IgD-negative memory B cell (primary cell): Measurements from ENCODE around the gene RSU1. TPM values are rescaled to one million over a fixed set of nuclear protein-coding genes. Genes with fewer than 3 reads are reported as not detected.

ENCODE experiments used
- H3K27ac Mint-ChIP-seq, 3 donors: one replicate each; pipeline ENCODE4 v1.8.0; 2020 to 2022; ENCODE audit warnings: mild to moderate bottlenecking in 3 of 3, mixed read lengths in 3 of 3, moderate library complexity in 1 of 3
- H3K27me3 Mint-ChIP-seq: one replicate; pipeline ENCODE4 v1.8.0; 2021; ENCODE audit warnings: mixed read lengths
- H3K36me3 Mint-ChIP-seq: one replicate; pipeline ENCODE4 v1.8.0; 2020; ENCODE audit warnings: mild to moderate bottlenecking, mixed read lengths
- H3K4me1 Mint-ChIP-seq, 3 donors: one replicate each; pipeline ENCODE4 v1.8.0; 2020 to 2022; ENCODE audit warnings: mixed read lengths in 3 of 3, mild to moderate bottlenecking in 1 of 3
- H3K4me3 Mint-ChIP-seq, 4 donors: one replicate each; pipeline ENCODE4 v1.8.0; 2020 to 2022; ENCODE audit warnings: mild to moderate bottlenecking in 4 of 4, mixed read lengths in 4 of 4, moderate library complexity in 3 of 4
- H3K9me3 Mint-ChIP-seq, 3 donors: one replicate each; pipeline ENCODE4 v1.8.0; 2020 to 2021; ENCODE audit warnings: mixed read lengths in 3 of 3, mild to moderate bottlenecking in 1 of 3
- polyA plus RNA-seq: library from polyadenylated mRNA; unstranded; fragments of 300-500 nt; fragmentation: Illumina TruSeq; gene quantifications from one replicate; pipeline ENCODE4 v1.2.3, GENCODE V29; 2021

The RSU1 gene
- polyA plus RNA-seq, 1 donor from 2014 or later = 86.8 TPM

DNA sequence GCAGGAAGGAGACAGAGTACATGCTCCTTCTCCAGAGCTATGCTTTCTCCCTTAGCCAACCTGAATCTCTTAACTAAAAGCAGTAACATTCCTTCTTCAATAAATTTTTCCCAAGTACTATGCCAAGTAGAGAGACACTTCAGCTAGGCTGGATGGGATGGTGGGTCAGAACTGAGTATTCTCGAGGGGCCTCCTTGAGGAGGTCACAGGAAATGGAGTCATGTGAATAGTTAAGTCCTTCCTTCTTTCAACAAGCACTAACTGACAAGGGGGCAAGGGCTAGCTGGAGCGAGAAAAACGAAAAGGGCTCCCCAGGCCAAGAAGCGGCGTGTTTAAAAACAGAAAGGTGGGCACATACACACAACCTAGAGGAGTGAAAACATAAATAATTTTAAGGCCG is 5.5 kb downstream of the RSU1 start:
- H3K27ac Mint-ChIP-seq = no peak overlapping the region
- H3K27me3 Mint-ChIP-seq = no peaks in the 10 kb centered on the region
- H3K36me3 Mint-ChIP-seq = peaks cover 5% of the 10 kb centered on the region

DNA sequence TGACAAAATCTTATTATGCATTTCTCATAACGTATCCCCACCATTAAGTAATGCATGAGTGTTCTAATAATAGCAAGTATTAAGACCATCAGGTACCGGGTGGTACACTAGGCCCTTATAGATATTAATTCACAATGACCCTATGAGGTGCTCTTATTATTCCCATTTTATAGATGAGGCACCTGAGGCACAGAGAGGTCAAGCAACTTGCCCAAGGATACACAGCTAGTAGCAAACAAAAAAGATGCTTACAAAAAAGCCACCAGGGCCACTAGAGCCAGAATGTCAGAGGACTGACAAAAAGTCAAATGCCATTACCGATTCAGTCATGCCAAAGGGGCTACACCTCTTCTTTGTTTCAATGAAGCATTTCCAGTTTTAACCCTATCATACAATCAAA is 5.9 kb downstream of the RSU1 start:
- Mint-ChIP-seq H3K9me3 (no peaks in the 10 kb centered on the region), H3K4me1 (peaks cover 17 to 29% (median 24%) of the 10 kb centered on the region in 3 donors), H3K27me3 (no peaks in the 10 kb centered on the region), H3K4me3 (peak overlapping the region in 2 of 4 donors; percentile 17 to 83), H3K36me3 (peaks cover 5% of the 10 kb centered on the region), H3K27ac (no peak overlapping the region)

More for the DNA sequence above, 5.5 kb downstream of the RSU1 start:
- H3K9me3 Mint-ChIP-seq = no peaks in the 10 kb centered on the region
- peaks cover 19 to 31% (median 25%) of the 10 kb centered on the region in 3 donors for H3K4me1 Mint-ChIP-seq
- peak overlapping the region in 2 of 4 donors; percentile 17 to 31 for H3K4me3 Mint-ChIP-seq

DNA sequence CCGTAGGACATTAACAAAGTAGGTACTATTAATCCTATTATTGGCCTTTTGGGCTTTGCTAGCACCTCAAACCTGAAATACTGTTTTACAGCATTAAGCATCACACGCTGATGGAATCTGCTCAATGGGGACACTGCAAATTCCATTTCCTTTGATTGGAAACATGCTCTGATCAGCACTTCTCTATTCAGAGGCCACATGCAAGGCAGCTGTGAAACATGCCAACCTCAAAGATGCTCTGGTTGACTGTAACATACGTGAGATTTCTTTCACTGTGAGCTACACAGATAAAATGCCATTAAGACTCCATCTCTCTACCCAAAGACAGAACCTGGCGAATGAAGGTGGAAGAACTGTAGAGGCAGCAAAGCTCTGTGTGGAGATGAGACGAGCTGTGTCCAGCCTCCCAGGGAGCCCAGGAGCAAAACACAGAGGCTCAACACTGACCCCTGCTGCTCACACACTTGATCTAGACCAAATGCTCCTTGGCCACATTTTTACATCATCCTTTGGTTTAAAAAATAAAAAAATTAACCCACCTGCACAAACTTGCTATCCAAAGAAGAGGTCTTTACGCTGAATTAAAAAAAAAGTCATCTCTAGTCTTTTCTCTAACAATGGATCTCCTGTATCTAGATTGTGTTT is 8.0 kb downstream of the RSU1 start:
- H3K36me3 Mint-ChIP-seq = peaks cover 5% of the 10 kb centered on the region

DNA sequence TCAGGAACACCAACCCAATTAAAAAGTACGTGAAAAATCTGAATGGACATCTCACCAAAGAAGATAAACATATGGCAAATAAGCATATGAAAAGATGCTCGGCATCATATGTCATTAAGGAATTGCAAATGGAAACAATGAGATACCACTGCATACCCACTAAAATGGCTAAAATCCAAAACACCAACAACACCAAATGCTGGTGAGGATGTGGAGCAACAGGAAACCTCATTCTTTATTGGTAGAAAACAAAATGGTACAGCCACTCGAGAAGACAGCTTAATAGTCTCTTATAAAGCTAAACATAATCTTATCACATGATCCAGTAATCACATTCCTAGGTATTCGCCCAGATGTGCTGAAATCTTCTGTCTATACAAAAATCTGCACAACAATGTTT is 13.1 kb downstream of the RSU1 start:
- Mint-ChIP-seq H3K9me3 (no peaks in the 10 kb centered on the region), H3K36me3 (peaks cover 5% of the 10 kb centered on the region), H3K27me3 (no peaks in the 10 kb centered on the region), H3K4me1 (peaks cover 22 to 27% (median 25%) of the 10 kb centered on the region in 3 donors), H3K4me3 (no peak overlapping the region), H3K27ac (no peak overlapping the region)

More for the DNA sequence above, 8.0 kb downstream of the RSU1 start:
- no peaks in the 10 kb centered on the region for H3K27me3 Mint-ChIP-seq
- H3K27ac Mint-ChIP-seq = no peak overlapping the region
- H3K9me3 Mint-ChIP-seq = no peaks in the 10 kb centered on the region
- no peak overlapping the region for H3K4me3 Mint-ChIP-seq
- H3K4me1 Mint-ChIP-seq = peaks cover 9 to 15% (median 9%) of the 10 kb centered on the region in 3 donors

DNA sequence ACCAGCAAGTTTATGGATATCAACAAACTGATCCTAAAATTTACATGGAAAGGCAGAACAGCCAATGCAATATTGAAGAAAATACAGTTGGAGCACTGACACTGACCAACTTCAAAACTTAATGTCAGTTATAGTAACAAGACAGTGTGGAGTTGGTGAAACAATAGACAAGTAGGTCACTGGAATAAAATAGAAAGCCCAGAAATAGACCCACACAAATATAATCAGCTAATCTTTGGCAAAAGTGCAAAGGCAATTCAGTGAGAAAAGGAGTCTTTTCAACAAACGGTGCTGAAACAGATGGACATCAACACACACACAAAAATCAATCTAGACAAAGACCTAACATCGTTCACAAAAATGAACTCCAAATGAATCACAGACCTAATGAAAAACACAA is 13.8 kb downstream of the RSU1 start:
- Mint-ChIP-seq H3K36me3 (peaks cover 6% of the 10 kb centered on the region), H3K9me3 (no peaks in the 10 kb centered on the region), H3K4me3 (no peak overlapping the region), H3K27me3 (no peaks in the 10 kb centered on the region), H3K27ac (no peak overlapping the region), H3K4me1 (peaks cover 23 to 30% (median 29%) of the 10 kb centered on the region in 3 donors)

DNA sequence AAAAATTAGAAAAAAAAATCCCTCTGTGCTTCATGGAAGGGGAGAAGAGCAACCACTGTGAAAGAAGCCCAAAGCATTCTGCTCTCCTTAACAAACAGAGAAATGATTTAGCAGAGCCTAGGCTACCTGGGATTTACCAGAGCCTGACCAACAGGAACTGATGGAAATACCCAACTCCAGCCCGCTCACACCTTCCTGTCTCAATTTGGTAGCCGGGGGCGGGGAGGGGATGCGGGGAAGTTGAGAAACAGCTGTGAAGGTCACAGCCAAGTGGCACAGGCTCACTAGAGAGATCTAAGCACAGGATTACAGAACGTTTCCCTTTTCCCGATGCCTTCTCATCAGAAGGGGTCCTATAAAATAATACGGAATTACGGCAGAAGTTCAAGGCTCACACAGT is 17.6 kb downstream of the RSU1 start:
- Mint-ChIP-seq H3K9me3 (no peaks in the 10 kb centered on the region), H3K36me3 (peaks cover 14% of the 10 kb centered on the region), H3K4me3 (no peak overlapping the region), H3K27ac (no peak overlapping the region), H3K27me3 (no peaks in the 10 kb centered on the region), H3K4me1 (peaks cover 22 to 32% (median 30%) of the 10 kb centered on the region in 3 donors)

DNA sequence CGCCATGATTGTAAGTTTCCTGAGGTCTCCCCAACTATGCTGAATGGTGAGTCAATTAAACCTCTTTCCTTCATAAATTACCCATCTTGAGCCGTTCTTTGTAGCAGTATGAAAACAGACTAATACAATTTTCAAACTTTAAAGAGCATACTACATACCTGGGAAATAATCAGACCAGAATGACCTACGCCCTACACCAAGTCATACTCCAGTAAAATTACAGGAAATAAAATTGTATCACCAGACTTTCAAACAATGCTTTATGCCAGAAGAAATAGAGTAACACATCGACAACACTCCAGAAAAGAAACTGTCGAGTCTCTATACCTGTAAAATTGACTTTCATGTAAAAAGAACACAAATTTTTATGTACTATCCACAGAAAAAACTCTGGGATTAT is 18.7 kb downstream of the RSU1 start:
- Mint-ChIP-seq H3K27me3 (no peaks in the 10 kb centered on the region), H3K36me3 (peaks cover 15% of the 10 kb centered on the region), H3K9me3 (peaks cover 0 to 9% (median 0%) of the 10 kb centered on the region in 3 donors), H3K4me1 (peaks cover 17 to 32% (median 27%) of the 10 kb centered on the region in 3 donors), H3K27ac (no peak overlapping the region), H3K4me3 (no peak overlapping the region)

DNA sequence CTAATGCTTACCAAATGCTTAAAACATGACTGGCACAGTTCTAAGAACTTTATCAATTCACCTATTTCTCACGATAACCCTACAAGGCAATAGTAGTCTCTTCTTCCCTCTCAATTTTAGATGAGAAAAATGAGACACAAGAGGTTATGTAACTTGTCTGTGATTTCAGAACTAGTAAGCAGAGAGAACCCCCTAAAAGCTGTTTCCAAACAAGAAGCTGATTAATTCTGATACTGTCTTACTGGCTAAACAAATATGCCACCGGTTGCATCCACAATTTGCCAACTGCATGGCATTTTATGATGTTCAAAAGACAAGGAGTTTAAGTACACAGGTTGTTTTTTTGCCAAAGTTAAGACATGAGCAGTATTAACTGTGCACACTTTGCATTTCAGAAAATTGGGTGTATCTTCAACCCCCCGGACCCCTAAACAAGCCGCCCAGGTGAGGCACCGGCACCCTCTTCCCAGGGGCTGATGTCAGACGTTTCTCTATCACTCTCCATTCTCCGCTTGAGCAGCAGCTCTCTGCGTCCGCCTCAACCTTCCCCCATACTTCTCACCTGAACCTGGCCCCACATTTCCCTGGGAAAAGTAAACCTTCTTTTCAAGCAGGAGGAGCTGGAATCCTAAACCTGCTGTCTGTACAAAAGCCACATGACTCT is 21.7 kb downstream of the RSU1 start:
- H3K27me3 Mint-ChIP-seq = no peaks in the 10 kb centered on the region
- H3K27ac Mint-ChIP-seq = peak overlapping the region in 1 of 3 donors; percentile 44
- H3K36me3 Mint-ChIP-seq = peaks cover 18% of the 10 kb centered on the region
- peaks cover 0 to 14% (median 0%) of the 10 kb centered on the region in 3 donors for H3K9me3 Mint-ChIP-seq
- H3K4me1 Mint-ChIP-seq = peaks cover 13 to 25% (median 17%) of the 10 kb centered on the region in 3 donors
- no peak overlapping the region for H3K4me3 Mint-ChIP-seq

DNA sequence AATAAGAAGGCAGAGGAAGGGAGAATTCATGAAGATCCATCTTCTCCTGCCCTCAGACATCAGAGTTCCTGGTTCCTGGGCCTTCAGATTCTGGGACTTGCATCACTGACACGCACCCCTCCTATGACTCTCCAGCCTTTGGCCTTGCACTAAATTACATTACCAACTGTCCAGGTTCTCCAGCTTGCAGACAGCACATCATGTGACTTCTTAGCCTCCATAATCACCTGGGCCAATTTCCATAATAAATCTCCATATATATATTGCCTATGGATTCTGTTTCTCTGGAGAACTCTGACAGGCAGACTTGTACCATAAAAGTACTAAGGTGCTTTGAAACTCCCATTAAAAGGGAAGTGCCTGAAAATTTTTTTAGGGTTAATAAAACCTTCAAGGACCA is 23.2 kb downstream of the RSU1 start:
- H3K36me3 Mint-ChIP-seq = peaks cover 16% of the 10 kb centered on the region
- peaks cover 0 to 11% (median 2%) of the 10 kb centered on the region in 3 donors for H3K4me1 Mint-ChIP-seq
- peaks cover 0 to 14% (median 0%) of the 10 kb centered on the region in 3 donors for H3K9me3 Mint-ChIP-seq
- no peak overlapping the region for H3K27ac Mint-ChIP-seq
- no peak overlapping the region for H3K4me3 Mint-ChIP-seq
- H3K27me3 Mint-ChIP-seq = no peaks in the 10 kb centered on the region

DNA sequence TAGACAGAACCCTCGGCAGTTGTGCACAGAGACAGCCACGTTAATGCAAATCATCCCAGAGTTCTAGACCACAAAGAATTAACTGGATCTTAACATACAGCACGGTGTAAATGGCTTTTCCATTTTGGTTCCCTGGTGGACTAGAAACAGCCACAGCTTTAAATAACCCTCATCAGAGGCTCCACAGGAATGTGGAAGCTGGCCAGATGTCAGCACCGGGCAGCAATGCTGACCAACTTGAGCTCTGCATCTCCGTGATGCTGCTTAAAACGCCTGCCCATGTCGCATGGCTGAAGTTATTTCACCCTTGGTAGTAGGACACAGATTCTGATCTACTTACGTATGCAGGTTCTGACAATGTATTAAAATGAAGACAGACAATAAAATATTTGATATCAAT is 24.5 kb downstream of the RSU1 start:
- peaks cover 0 to 14% (median 0%) of the 10 kb centered on the region in 3 donors for H3K9me3 Mint-ChIP-seq
- H3K27me3 Mint-ChIP-seq = no peaks in the 10 kb centered on the region
- no peak overlapping the region for H3K4me3 Mint-ChIP-seq
- peaks cover 11% of the 10 kb centered on the region for H3K36me3 Mint-ChIP-seq
- no peak overlapping the region for H3K27ac Mint-ChIP-seq
- H3K4me1 Mint-ChIP-seq = peaks cover 3 to 17% (median 8%) of the 10 kb centered on the region in 3 donors

DNA sequence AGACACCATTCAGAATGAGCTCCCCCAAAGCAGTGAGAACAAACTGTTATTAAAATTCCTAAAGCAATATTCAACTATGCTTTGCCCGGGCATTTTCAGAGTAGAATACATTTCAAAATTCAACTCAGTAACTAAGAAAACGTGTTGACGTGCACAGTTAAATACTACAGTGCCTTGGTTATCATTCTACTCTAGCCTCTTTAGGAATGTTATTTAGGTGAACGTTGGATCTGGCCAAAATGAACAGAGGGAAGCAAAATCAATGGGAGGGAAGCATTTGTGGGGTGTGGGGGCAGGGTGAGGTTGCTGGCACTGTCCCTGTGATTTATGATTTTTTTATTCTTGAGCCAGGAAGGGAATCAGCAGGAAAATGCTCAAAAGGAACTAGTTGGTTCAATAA is 27.5 kb downstream of the RSU1 start:
- H3K36me3 Mint-ChIP-seq = peaks cover 7% of the 10 kb centered on the region
- peaks cover 9 to 19% (median 14%) of the 10 kb centered on the region in 3 donors for H3K4me1 Mint-ChIP-seq
- no peak overlapping the region for H3K27ac Mint-ChIP-seq
- peaks cover 0 to 18% (median 3%) of the 10 kb centered on the region in 3 donors for H3K9me3 Mint-ChIP-seq
- H3K27me3 Mint-ChIP-seq = no peaks in the 10 kb centered on the region
- H3K4me3 Mint-ChIP-seq = no peak overlapping the region

DNA sequence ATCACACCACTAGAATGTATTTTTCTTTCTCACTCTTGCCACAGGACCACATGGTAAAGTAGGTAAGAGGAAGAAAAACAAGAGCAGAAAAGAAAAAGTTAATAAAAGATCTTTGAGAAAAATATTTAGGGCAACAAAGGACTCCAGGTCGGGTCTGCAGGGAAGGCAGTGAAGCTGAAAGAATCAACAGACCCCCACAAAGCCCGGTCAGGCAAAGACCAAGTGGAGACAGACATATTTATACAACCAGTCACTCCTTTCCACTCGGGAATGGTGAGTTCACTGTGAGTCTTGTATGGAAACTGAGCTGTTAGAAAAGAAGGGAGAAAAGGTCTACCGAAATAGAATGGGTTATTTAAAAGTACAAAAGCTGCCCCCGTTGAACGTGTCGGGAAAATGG is 28.0 kb downstream of the RSU1 start:
- Mint-ChIP-seq H3K4me3 (no peak overlapping the region), H3K27me3 (no peaks in the 10 kb centered on the region), H3K9me3 (peaks cover 0 to 16% (median 3%) of the 10 kb centered on the region in 3 donors), H3K4me1 (peaks cover 9 to 19% (median 14%) of the 10 kb centered on the region in 3 donors), H3K27ac (no peak overlapping the region), H3K36me3 (peaks cover 6% of the 10 kb centered on the region)

DNA sequence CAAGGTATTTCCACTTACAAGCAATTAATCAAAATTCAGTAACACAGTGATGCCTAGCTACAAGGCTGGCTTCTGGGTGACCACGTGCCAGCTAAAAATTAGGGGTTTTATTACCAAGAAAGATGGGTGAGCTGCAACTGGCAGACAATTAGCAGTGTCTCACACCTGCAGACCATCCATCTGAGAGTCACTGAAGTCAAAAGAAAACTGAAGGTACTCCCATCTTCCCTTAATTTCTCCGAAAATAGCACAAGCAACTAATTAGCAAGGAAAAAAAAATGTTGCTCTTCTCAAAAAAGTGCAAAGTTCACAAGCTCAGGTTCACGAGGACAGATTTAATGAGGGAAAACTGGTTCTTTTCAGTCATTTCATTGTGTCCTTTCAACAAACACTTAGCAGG is 28.4 kb downstream of the RSU1 start:
- Mint-ChIP-seq H3K36me3 (peaks cover 6% of the 10 kb centered on the region), H3K27ac (peak overlapping the region in 1 of 3 donors; percentile 62), H3K4me1 (peaks cover 12 to 19% (median 14%) of the 10 kb centered on the region in 3 donors), H3K4me3 (no peak overlapping the region), H3K9me3 (peaks cover 0 to 12% (median 3%) of the 10 kb centered on the region in 3 donors), H3K27me3 (no peaks in the 10 kb centered on the region)

DNA sequence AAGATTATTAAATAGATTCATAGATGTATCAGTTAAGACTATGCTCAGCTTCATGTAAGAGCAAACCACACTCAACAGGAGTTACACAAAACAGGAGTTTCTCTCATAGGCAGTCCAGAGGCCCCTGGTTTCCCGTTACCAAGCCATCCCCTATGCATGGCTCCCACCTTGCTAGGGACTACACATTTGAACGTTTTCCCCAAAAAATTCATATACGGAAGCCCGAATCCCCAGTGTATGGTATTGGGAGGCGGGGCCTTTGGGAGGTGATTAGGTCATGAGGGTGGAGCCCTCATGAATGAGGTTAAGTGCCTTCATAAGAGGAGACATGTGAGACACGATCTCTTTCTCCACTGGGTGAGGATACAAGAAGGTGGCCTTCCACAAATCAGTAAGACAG is 29.1 kb downstream of the RSU1 start:
- Mint-ChIP-seq H3K4me1 (peaks cover 12 to 19% (median 14%) of the 10 kb centered on the region in 3 donors), H3K9me3 (peaks cover 0 to 5% (median 3%) of the 10 kb centered on the region in 3 donors), H3K4me3 (peak overlapping the region in 1 of 4 donors; percentile 49), H3K27ac (peak overlapping the region; percentile 18 to 62 (median 45)), H3K27me3 (no peaks in the 10 kb centered on the region), H3K36me3 (peaks cover 2% of the 10 kb centered on the region)

DNA sequence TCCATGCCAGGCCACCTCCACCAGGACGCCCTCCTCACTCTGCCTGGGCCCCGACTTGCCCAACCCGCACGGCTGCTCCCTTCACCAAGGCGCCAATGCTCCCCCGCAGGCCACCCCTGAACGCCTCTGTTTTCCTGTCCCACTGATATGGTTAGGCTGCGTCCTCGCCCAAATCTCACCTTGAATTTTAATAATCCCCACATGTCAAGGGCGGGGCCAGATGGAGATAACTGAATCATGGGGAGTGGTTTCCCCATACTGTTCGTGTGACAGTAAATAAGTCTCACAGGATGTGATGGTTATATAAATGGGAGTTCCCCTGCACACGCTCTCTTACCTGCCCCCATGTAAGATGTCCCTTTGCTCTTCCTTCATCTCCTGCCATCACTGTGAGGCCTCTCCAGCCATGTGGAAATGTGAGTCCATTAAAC is 29.8 kb downstream of the RSU1 start:
- H3K9me3 Mint-ChIP-seq = peaks cover 0 to 4% (median 3%) of the 10 kb centered on the region in 3 donors
- H3K27me3 Mint-ChIP-seq = no peaks in the 10 kb centered on the region
- peaks cover 2% of the 10 kb centered on the region for H3K36me3 Mint-ChIP-seq
- H3K4me1 Mint-ChIP-seq = peaks cover 12 to 18% (median 14%) of the 10 kb centered on the region in 3 donors
- no peak overlapping the region for H3K4me3 Mint-ChIP-seq
- peak overlapping the region in 2 of 3 donors; percentile 18 to 71 for H3K27ac Mint-ChIP-seq
